Astrocyte of the spinal cord (primary cell): ENCODE data around the gene SPACA6.

Source experiments
- DNase-seq: peaks from one replicate; pipeline ENCODE4 v3.0.0; 2011; ENCODE audit warnings: low read depth, low spot score
- H3K4me3 ChIP-seq: 2 replicates; pipeline ENCODE4 v1.5.1; 2011; ENCODE audit warnings: low read depth, mild to moderate bottlenecking, low read length, moderate library complexity
- in situ Hi-C: cut with HindIII; loops from 2 replicates; pipeline ENCODE4 v1.10.0; 2017; ENCODE audit warnings: low sequenced_read_pairs
- TF ChIP-seq, protein P1 (sequence below): IDR thresholded peaks from 2 replicates; pipeline ENCODE4 v1.5.1; 2012; ENCODE audit warnings: low read depth, mild to moderate bottlenecking, low read length, inconsistent platforms

SPACA6 gene

DNA sequence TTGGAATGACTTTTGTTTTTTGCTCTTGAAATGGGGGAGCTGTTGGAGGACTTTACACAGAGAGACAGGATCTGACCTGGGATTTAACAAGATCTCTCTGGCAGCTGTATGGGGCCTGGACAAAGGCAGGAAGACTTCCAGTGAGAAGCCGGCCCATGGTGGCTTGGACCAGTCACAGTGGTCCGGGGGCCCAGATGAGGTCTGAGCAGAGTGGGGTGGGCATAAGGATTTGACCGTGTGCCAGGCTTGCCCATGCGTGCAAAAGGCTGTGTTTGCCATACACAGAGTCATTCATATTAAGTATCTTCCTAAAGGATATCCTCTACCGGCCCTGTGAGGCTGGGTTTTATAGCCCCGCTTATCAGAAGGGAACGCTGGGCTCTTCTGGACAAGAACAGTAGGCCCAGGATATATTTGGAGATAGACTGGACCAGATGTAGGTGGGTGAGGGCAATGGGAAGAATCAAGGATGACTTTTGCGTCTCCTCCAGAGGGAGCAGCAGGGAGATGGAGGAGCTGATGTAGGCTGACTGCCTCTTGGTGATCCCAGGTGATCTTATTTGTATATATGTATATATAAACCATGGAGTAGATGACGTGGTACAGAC, 4.1 kb downstream of the SPACA6 start:
- DNase-seq: no peak
- H3K4me3 ChIP-seq: no peak overlapping the region
- in situ Hi-C loops: no loop called here
- TF ChIP-seq, protein P1, sequence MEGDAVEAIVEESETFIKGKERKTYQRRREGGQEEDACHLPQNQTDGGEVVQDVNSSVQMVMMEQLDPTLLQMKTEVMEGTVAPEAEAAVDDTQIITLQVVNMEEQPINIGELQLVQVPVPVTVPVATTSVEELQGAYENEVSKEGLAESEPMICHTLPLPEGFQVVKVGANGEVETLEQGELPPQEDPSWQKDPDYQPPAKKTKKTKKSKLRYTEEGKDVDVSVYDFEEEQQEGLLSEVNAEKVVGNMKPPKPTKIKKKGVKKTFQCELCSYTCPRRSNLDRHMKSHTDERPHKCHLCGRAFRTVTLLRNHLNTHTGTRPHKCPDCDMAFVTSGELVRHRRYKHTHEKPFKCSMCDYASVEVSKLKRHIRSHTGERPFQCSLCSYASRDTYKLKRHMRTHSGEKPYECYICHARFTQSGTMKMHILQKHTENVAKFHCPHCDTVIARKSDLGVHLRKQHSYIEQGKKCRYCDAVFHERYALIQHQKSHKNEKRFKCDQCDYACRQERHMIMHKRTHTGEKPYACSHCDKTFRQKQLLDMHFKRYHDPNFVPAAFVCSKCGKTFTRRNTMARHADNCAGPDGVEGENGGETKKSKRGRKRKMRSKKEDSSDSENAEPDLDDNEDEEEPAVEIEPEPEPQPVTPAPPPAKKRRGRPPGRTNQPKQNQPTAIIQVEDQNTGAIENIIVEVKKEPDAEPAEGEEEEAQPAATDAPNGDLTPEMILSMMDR: no peak

DNA sequence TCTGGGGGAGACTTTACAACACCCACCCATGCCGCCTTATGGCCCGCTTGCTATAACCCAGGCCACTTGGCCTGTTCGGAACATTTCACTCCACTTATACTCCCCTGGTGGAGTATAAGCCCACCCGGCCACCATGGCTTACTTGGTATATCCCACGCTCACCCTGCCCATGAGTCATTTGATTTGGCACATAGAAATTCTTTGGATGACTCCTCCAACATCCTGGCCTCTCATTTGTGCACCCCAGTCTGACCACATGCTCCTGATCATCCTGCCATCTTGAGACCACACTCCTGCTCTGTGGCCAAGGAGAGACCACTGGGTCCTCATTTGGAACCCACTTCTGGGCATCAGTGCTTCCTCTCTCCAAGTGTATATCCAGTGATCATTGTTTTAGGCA, 5.2 kb downstream of the SPACA6 start:
- H3K4me3 ChIP-seq: no peak overlapping the region
- TF ChIP-seq, protein P1: no peak
- in situ Hi-C loops: no loop called here
- DNase-seq: peak; percentile 39

DNA sequence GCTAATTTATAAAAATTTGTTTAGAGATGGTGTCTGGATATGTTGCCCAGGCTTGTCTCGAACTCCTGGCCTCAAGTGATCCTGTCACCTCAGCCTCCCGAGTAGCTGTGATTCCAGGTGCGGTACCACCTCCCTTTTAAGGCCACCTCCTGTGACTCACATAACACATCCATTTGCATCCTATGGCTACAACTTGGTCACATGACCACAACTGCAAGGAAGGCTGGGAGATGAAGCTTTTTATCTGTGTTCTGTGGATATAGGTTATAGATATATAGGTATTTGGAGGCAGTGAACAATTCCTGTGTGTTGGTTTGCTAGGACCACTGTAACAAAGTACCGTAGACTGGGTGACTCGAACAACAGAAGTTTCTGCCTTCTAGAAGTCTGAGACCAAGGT, 6.0 kb downstream of the SPACA6 start:
- no peak for DNase-seq
- TF ChIP-seq, protein P1: no peak
- no peak overlapping the region for H3K4me3 ChIP-seq
- in situ Hi-C loops: no loop called here

DNA sequence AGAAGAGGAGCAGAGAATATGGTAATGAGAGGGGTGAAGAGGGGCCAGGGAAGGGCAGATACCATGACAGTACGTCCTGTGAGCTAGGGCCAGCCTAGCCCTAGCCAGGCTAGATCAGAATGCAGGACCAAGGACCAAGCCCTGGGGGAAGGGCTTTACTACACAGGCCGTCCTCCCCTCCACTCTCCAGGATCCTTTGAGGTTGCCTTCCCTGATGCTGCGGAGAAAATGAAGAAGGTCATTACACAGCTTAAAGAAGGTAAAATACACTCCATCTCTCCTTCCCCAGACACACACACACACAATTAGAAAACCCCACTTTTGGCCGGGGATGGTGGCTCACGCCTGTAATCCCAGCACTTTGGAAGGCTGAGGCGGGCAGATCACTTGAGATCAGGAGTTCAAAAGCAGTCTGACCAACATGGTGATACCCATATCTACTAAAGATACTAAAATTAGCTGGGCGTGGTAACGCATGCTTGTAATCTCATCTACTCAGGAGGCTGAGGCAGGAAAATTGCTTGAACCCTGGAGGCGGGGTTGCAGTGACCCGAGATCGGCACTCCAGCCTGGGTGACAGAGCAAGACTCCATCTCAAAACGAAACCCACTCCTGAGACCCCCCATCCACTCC, 8.5 kb downstream of the SPACA6 start:
- in situ Hi-C loops: no loop called here
- DNase-seq: no peak
- TF ChIP-seq, protein P1: no peak
- no peak overlapping the region for H3K4me3 ChIP-seq

DNA sequence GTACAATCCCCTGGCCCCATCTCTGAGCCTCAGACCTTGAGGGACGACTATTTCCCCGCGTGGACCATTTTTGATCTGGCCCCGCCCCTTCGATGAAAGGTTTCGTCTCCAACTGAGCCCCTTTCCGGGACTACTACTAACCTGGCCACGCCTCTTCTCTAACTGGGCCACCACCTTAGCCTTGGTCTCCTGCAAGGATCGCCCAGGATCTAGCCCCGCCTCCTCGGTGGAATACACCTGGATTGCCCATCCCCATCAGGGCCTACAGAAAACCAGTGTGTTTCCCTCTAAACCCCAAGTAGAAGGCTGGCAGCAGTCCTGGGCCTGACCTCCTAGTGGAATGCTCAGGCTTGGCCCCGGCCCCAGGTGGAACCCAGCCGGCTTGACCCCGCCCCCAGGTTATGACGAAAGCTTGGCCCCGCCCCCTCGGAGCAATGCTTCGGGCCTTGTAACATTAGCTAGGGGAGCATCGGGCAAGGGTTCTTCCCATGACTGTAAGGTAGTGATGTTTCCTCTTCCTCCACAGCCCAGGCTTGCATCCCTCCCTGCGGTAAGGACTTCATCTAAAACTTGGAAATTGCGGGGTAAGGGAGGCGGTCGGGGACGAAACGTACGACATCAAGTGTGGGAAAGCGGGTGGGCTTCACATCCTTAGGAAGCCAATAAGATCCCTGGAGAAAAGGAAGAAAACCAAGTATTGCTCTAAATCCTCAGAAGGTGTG, 9.1 kb downstream of the SPACA6 start:
- DNase-seq: peak; percentile 55
- in situ Hi-C loops: no loop called here
- TF ChIP-seq, protein P1: no peak
- H3K4me3 ChIP-seq: no peak overlapping the region

DNA sequence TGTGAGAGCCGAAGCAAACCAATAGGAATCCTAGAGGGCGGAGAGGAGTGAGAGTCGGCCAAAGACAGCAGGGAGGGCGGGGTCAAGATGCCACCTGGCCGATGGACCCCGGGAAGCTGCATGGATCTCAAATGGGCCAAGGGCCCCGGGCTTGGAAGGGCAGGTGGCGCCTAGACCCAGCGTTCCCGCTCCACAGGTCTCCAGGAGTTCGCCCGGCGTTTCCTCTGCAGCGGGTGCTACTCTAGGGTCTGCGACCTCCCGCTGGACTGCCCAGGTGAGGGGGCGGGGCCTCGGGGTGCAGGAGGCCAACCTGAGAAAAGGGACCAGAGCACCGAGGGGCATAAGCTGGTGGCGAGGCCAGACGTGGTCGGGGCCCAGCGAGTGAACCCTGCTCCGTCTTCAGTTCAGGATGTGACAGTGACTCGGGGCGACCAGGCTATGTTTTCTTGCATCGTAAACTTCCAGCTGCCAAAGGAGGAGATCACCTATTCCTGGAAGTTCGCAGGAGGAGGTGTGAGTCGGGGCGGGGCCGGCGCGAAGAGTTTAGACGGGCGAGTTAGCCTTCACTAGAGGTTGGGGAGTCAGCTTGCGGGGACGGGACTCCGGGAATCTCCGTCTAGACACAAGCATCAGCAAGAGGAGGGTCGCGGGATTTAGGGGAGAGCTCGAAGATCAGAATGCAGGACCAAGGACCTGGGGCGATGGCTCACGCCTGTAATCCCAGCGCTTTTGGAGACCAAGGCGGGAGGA, 9.9 kb downstream of the SPACA6 start:
- in situ Hi-C loops: no loop called here
- DNase-seq: no peak
- H3K4me3 ChIP-seq: no peak overlapping the region
- TF ChIP-seq, protein P1: no peak
